GM12878 (cell line): ENCODE data around the gene ABI1. TPM values are rescaled to one million over a fixed set of nuclear protein-coding genes. Genes with fewer than 3 reads are reported as not detected.

ENCODE experiments used
- ATAC-seq: fragments of 200-7000 bp; cut with Tn5 transposase; 3 replicates; pipeline ENCODE4 v1.9.1; 2020; ENCODE audit warnings: mild to moderate bottlenecking, moderate library complexity
- BruUV-seq: library from RNA; stranded (reverse); fragments of 400-500 nt; replicated peaks from 2 replicates; lab custom pipeline; 2021; lab: Mats Ljungman, UMichigan
- CTCF ChIA-PET: fragments of 300-600 bp; sonication (Branson Sonifier 250); formaldehyde crosslinking; extraction: SDS; loops from one replicate; lab custom pipeline; 2021; ENCODE audit warnings: inconsistent platforms; lab: Yijun Ruan, JAX
- POLR2A ChIA-PET: fragments of 350-600 bp; formaldehyde crosslinking; extraction: SDS; loops from one replicate; lab custom pipeline; 2021; ENCODE audit warnings: inconsistent platforms; lab: Charles Lee
- RAD21 ChIA-PET: fragments of 300-600 bp; sonication (Branson Sonifier 250); formaldehyde crosslinking; loops from one replicate; lab custom pipeline; 2023; ENCODE audit warnings: antibody characterized with exemption; ENCODE audit not compliant: unreplicated experiment; lab: Charles Lee
- SMC1A ChIA-PET: fragments of 300-600 bp; sonication (Branson Sonifier 250); formaldehyde crosslinking; loops from one replicate; lab custom pipeline; 2023; ENCODE audit not compliant: unreplicated experiment, uncharacterized antibody; lab: Charles Lee
- DNase-seq: peaks from one replicate; pipeline ENCODE4 v3.0.0-alpha.2; 2011; ENCODE audit warnings: low read depth, low spot score
- FAIRE-seq: peaks from 3 replicates; lab custom pipeline; 2011; peaks lifted over from hg19 to GRCh38; lab: Jason Lieb, UNC
- H2AFZ ChIP-seq: 2 replicates; pipeline ENCODE4 v1.6.0; 2011; ENCODE audit warnings: low read depth, low read length, control low read depth; ENCODE audit not compliant: control insufficient read depth
- H3K27ac ChIP-seq: 2 replicates; pipeline ENCODE4 v1.5.1; 2011; ENCODE audit warnings: control low read depth; ENCODE audit not compliant: control insufficient read depth, insufficient read depth
- H3K27me3 ChIP-seq, 2 experiments: replicated peaks in 1 of 2; 2 replicates each; pipeline versions ENCODE4 v1.6.0 to v1.6.1; 2011; ENCODE audit warnings: low read length in 1 of 2; ENCODE audit not compliant: control insufficient read depth in 2 of 2, insufficient read depth in 2 of 2
- H3K36me3 ChIP-seq, 2 experiments: 2 replicates each; pipeline ENCODE4 v1.5.1; 2011; ENCODE audit warnings: low read length in 1 of 2; ENCODE audit not compliant: control insufficient read depth in 2 of 2, insufficient read depth in 2 of 2
- H3K4me1 ChIP-seq: 2 replicates; pipeline ENCODE4 v1.6.1; 2011; ENCODE audit warnings: mild to moderate bottlenecking, low read length, moderate library complexity, mixed read lengths; ENCODE audit not compliant: control insufficient read depth, insufficient read depth
- H3K4me2 ChIP-seq: 2 replicates; pipeline ENCODE4 v1.6.0; 2011; ENCODE audit warnings: control low read depth; ENCODE audit not compliant: control insufficient read depth, insufficient read depth
- H3K4me3 ChIP-seq: fragments of 200-600 bp; sonication (generic); 2 replicates; pipeline ENCODE4 v1.5.1; 2016
- H3K79me2 ChIP-seq: 2 replicates; pipeline ENCODE4 v1.6.0; 2011; ENCODE audit warnings: low read length; ENCODE audit not compliant: control insufficient read depth, insufficient read depth
- H3K9ac ChIP-seq: 2 replicates; pipeline ENCODE4 v1.8.0; 2011; ENCODE audit warnings: low read length, control low read depth, mixed read lengths; ENCODE audit not compliant: control insufficient read depth, insufficient read depth
- H3K9me3 ChIP-seq: replicated peaks from 3 replicates; pipeline ENCODE4 v1.5.1; 2011; ENCODE audit warnings: mild to moderate bottlenecking, low read length; ENCODE audit not compliant: control insufficient read depth, insufficient read depth
- H4K20me1 ChIP-seq: 2 replicates; pipeline ENCODE4 v1.6.0; 2011; ENCODE audit not compliant: control insufficient read depth, insufficient read depth
- CHD4 ChIP-seq: fragments of 200-600 bp; sonication (generic); IDR thresholded peaks from 2 replicates; pipeline ENCODE4 v1.6.1; 2016; ENCODE audit warnings: mild to moderate bottlenecking
- MEF2B ChIP-seq: fragments of 450-650 bp; IDR thresholded peaks from 2 replicates; pipeline ENCODE4 v1.6.1; 2018; ENCODE audit warnings: mild to moderate bottlenecking, moderate library complexity; ENCODE audit not compliant: partially characterized antibody, poor library complexity, severe bottlenecking
- NFIC ChIP-seq: IDR thresholded peaks from 2 replicates; pipeline ENCODE4 v1.6.1; 2012; ENCODE audit warnings: low read depth, mild to moderate bottlenecking, inconsistent platforms, low read length, moderate library complexity
- ZNF24 ChIP-seq: fragments of 450-650 bp; IDR thresholded peaks from 2 replicates; pipeline ENCODE4 v1.6.1; 2017; ENCODE audit warnings: antibody characterized with exemption, mild to moderate bottlenecking
- WGBS: methylation state at CpG from one replicate; pipeline ENCODE4 v1.1.6; 2016; ENCODE audit warnings: low lambda C conversion rate; ENCODE audit not compliant: insufficient replicate concordance, insufficient coverage; ENCODE audit errors: missing lambda C conversion rate; 5-methylcytosine and 5-hydroxymethylcytosine counted together
- in situ Hi-C: fragments of 300-500 bp; cut with MboI; formaldehyde crosslinking; loops from 9 replicates; pipeline ENCODE4 v1.14.3; 2018; ENCODE audit warnings: mixed read lengths
- intact Hi-C: fragments of 100-400 bp; cut with micrococcal nuclease; formaldehyde crosslinking; loops from one replicate; pipeline ENCODE4 v1.14.2; 2022; ENCODE audit not compliant: unreplicated experiment
- polyA plus RNA-seq, 11 experiments: library from polyadenylated mRNA; depleted of rRNA in 4 of 11; unstranded in 6 of 11; stranded (reverse) in 5 of 11; fragments of >200 nt; fragmentation: Nextera tagmentation in 4 of 11; fragmentation: Illumina TruSeq in 1 of 11; extraction: Ambion mirVana in 4 of 11; extraction: Trizol in 1 of 11; gene quantifications; 1 replicate in 1 of 11; 2 replicates in 10 of 11; pipeline versions ENCODE4 v1.2.1 to v1.2.3, GENCODE V29; 2011 to 2016; ENCODE audit warnings: inconsistent platforms in 2 of 11, missing spikeins in 2 of 11, low read depth in 1 of 11
- total RNA-seq, 4 experiments: library from RNA; depleted of rRNA in 3 of 4; stranded (reverse); fragments of >200 nt in 3 of 4; fragmentation: Illumina TruSeq in 1 of 4; extraction: Trizol in 1 of 4; gene quantifications; 2 replicates each; pipeline versions ENCODE4 v1.2.1 to v1.2.3, GENCODE V29; 2013 to 2021
- TF ChIP-seq, protein P1 (sequence below): fragments of 450-650 bp; formaldehyde crosslinking; IDR thresholded peaks from 2 replicates; pipeline ENCODE4 v1.5.0; 2022; ENCODE audit warnings: mild to moderate bottlenecking, missing genetic modification characterization

The ABI1 gene
- total and polyA plus RNA-seq, 10 of the 15 experiments (the other 5 are each of a cell fraction or from before 2014, with no cell fraction given), result 31.2 to 73.2 (median 50.7) TPM

DNA sequence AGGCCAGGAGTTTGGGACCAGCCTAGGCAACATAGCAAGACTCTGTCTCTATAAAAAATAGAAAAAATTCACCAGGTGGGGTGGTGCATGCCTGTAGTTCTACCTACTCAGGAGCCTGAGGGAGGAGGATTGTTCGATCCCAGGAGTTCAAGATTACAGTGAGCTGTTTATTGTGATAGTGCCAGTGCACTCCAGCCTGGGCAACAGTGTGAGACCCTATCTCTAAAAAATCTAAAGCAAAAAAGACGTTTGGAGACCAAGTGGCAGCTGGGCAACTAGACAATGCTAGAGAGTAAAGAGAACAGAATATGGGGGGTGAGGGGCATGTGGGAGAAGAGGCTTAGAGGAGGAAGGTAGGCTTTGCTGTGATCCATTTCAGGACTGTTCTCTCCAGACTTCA lies 161.8 kb downstream of the ABI1 start:
- POLR2A ChIA-PET, result no interaction called here
- no peak for ATAC-seq
- H3K27me3 ChIP-seq, result no peaks in the 10 kb centered on the region
- peak overlapping the region; percentile 89; the same call in 1 of the 2 replicates for H3K27ac ChIP-seq
- no peak for FAIRE-seq
- in situ Hi-C loops, result loop anchor here (10.0 kb wide), 1 partner anchor 364 kb away; no protein-coding TSS in a partner anchor
- H3K79me2 ChIP-seq, result peaks cover 54% of the 10 kb centered on the region
- no peaks in the 10 kb centered on the region for H4K20me1 ChIP-seq
- no peak for DNase-seq
- H3K9me3 ChIP-seq, result no peaks in the 10 kb centered on the region; the same call in 1 of the 3 replicates
- H3K36me3 ChIP-seq, result no peaks in the 10 kb centered on the region
- TF ChIP-seq ZNF24 (no peak), NFIC (no peak), CHD4 (no peak), MEF2B (no peak)
- TF ChIP-seq, protein P1, sequence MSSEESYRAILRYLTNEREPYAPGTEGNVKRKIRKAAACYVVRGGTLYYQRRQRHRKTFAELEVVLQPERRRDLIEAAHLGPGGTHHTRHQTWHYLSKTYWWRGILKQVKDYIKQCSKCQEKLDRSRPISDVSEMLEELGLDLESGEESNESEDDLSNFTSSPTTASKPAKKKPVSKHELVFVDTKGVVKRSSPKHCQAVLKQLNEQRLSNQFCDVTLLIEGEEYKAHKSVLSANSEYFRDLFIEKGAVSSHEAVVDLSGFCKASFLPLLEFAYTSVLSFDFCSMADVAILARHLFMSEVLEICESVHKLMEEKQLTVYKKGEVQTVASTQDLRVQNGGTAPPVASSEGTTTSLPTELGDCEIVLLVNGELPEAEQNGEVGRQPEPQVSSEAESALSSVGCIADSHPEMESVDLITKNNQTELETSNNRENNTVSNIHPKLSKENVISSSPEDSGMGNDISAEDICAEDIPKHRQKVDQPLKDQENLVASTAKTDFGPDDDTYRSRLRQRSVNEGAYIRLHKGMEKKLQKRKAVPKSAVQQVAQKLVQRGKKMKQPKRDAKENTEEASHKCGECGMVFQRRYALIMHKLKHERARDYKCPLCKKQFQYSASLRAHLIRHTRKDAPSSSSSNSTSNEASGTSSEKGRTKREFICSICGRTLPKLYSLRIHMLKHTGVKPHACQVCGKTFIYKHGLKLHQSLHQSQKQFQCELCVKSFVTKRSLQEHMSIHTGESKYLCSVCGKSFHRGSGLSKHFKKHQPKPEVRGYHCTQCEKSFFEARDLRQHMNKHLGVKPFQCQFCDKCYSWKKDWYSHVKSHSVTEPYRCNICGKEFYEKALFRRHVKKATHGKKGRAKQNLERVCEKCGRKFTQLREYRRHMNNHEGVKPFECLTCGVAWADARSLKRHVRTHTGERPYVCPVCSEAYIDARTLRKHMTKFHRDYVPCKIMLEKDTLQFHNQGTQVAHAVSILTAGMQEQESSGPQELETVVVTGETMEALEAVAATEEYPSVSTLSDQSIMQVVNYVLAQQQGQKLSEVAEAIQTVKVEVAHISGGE (CRISPR knock-in tag), result no peak
- H3K4me3 ChIP-seq, result peak overlapping the region; percentile 97
- no TSS peak for BruUV-seq
- SMC1A ChIA-PET, result no interaction called here
- no peak overlapping the region for H2AFZ ChIP-seq
- peak overlapping the region; percentile 94 for H3K9ac ChIP-seq
- RAD21 ChIA-PET, result interaction anchor here (0.6 kb wide), 1 partner anchor 187 kb away, joined by 3 read pairs; no protein-coding TSS in a partner anchor
- CTCF ChIA-PET, result interaction anchor here (0.7 to 1.4 kb wide), 3 partner anchors 30 to 163 kb away, joined by 3 to 4 read pairs (median 4); no protein-coding TSS in a partner anchor
- 25% methylated on average over 2 of the region's 2 CpGs for WGBS
- intact Hi-C loops, result no loop called here
- peak overlapping the region; percentile 79 for H3K4me2 ChIP-seq
- H3K4me1 ChIP-seq, result no peaks in the 10 kb centered on the region
